ENCODE results near the gene RNF220.

RNF220 gene

DNA sequence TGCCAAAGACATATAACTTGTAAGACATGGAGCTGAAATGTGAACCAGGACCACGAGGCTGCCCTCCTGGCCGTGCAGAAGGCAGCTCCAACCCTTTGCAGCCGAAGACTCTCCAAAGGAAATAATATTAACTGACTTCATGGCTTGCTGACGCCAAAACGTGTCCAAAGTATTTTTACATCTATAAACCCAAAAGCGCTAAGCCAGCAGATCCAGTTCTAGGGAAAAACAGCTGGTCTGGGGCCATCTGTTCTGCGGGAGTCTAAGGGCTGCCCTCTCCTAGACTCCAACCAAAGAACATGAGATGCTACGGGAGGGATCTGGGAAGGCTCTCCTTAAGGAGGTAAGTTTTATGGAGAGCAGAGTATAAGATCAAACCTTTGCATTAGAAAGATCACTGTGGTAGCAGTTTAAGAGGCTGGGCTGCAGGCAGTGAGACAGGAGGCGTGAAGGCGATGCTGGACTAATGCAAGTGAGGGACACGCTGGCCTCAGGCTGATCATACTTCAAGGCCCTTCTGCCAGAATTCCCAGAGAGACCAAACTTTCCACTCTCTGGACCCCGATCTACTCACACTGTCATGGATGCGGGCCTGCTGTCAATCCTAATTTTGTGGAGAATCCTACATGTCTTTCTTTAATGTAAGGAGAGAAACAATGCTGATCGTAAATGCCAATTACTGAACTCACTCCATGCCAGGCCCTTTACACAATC is 268.1 kb downstream of the RNF220 start:
- peak in 1 of 51 donors; percentile 7 for DNase-seq

DNA sequence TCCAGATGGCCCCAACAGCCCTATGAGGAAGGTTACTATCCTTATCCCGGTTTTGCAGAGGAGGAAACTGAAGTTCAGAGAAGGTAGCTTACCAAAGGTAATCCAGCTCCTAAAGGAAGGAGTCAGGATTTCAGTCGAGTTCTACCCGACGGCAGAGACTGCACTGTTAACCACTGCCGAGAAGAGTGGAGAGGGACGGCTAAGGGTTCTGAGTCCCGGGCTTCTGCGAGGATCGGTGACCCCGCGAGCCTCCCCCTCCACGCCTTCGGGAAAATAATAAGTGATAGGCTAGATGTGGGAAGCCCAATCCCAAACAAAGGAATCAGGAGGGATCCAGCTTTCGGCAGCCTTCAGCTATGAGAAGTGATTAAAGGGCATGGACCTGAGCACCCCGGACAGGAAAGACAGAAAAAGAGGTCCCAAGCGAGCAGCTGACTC is 268.6 kb downstream of the RNF220 start:
- no peak for DNase-seq

DNA sequence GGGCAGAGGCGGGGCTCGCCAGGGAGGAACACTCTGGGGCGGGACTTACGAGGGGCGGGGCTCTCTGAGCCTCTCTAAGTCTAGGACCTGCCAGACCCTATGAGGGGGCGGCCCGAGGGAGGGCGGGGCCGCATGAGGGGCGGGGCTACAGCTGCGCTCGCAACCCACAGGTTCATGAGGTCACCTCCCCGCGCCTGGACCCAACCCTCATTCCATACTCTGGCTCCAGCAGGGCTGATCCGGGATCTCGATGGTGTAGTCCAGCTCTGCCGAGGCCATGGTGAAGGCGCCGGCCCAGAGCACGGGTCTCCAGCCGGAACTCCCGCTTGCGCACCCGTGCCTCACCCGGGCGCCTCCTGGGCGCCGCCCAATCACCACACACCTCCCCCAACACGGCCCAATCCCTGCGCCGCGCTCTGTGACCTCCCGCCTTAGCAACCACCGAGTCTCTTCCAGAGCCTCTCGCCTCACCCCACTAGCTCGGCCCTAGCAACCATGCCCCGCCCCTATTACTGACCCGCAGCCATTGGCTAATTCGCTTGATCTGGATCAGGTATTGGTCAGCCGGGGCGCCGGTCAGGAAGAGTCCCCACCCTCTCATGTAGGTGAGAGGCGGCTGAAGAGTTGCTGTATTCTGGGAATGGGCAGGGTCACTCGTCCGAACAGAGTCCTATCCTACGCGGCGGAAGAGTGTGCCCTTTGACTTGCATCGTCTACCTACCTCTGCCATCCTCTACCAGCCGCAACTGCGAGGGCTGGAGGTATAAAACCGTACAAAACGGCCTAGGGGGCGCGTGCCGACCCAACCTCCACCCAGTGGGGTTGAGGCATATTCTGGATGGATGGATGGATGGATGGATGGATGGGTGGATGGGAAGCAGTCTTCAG is 269.3 kb downstream of the RNF220 start, which contains the start of the genes ARMH1 and TMEM53:
Gene ARMH1, plus strand, starts transcription at position 602 of the 888 bp plus-strand sequence. CDS start 14,984 bp downstream, outside the sequence.
Gene TMEM53, minus strand, starts transcription at position 369 of the 888 bp plus-strand sequence. Its CDS starts 90 bp downstream, at position 279.
- peak; percentile 85 to 99 (median 98) for DNase-seq

DNA sequence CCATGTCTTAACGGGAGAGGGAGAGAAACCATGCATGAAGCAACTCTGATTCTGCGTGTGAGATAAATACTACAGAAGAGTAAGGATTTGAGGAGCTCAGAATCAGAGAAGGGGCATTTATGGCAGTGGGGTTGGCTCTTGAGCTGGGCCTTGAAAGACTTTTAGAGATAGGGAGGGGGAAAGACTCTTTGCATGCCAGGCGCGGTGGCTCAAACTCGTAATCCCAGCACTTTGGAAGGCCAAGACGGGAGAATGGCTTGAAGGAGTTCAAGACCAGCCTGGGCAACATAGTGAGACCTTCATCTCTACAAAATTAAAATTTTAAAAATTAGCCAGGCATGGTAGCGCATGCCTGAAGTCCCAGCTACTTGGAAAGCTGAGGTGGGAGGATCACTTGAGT is 270.1 kb downstream of the RNF220 start:
- DNase-seq, result no peak

DNA sequence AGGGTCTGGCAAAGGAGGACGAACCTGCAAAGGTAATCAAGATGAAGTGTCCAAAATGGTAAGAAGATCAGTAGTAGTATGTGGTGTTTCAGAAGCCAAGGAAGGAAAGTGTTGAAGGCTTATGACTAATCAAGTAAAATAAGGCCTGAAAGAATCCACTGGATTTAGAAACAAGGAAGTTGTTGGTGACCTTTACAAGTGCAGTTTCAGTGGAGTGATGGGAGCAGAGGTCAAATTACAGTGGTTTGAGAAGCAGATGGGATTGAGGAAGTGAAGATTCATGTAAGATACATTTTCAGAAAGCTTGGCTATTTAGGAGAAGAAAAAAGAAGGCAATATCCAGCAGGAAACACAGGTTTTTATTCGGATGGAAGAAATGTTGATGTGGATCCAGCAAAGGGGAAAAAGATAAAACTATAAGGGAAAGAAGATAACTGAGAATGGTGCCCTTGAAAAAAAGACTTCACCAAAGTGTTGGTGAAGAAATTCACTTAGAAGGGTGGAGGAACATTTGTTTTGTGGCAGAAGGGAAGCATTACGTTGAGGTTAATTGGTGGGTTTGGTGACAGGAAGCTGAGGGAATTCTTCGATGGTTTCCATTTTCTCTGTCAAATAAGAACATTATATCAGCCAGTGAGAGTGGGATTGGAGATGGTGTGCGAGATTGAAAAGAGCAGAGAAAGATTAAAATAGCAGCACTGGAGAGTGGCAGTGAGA is 271.6 kb downstream of the RNF220 start:
- DNase-seq, result no peak

DNA sequence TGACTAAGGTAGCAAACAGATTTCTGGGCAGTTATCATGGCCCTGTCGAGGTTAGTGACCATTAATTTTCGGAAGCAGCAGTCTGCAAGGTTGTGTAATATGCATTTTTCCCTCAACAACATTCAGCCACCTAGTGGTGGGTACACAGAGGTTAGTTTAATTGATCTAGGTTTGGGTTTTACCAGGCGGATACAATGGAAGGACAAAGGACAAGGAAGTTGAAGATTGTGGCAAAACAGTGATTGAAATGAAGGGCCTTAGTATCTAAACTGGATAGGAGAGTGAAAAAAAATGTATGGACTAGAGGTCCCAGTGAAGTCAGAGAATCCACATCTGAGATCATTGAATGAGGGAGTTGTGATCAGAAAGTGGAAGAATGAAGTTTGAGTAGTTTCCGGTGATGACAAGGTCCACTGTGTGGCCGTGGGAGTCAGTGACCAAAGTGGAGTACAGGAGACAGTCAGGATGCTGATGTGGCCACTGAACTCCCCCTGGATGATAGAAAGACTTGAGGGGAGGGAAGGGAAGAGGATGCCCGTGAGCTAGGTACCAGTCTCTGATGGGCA is 272.2 kb downstream of the RNF220 start:
- DNase-seq, result no peak

DNA sequence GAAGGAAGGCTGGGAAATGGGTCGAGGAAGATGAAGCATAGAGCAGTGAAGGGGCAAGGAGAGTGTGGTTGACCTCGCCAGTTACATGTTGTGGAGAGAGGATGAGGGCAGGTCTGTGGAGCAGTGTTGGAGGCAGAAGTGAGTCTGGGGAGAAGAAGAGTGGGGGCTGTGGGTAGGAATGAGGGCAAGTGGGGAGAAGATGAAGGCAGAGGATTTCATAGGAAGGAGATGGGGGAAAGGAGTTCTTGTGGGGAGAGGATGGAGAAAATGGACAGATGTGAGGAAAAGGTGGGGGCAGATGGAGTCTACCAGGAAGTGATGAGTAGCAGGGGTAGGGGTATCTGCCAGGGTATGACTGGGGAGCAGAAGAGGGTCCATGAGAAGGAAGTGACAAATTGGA is 273.1 kb downstream of the RNF220 start:
- no peak for DNase-seq

DNA sequence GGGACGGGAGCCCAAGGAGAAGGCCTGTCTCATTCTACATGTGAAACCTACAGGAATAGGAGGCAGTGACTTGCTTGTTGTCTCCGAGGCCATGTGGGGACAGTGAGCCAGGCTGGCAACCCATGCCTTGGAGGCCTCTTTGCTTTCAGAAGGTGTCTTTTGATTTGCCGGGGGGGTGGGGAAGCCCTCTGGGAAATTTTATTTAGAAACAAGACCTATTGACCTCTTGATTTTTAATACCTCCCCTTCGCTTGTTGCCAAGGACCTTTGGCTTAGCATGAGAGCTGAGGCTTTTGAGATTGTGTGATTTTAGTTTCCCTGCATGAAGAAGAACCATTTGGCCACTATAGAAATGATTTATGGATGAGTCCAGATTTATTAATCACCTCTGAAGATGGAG is 273.6 kb downstream of the RNF220 start:
- no peak for DNase-seq

DNA sequence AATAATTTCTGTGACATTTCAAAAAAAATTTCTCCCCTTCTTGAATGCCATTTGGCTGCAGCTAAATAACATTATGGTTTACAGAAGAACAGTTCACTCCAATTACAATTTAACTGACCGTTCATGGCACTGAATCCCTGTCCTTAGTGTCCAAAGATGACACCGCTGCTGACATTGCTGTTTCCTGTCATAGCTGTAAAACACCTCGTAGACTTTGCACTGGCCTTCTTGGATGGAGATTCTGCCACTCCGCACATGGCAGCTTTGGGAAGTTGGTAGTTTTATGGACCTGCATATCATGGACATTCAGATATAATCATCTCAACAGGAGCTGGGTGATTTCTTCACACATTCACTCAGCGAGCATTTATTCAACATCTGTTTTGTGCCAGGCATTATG is 274.4 kb downstream of the RNF220 start:
- DNase-seq, result no peak

DNA sequence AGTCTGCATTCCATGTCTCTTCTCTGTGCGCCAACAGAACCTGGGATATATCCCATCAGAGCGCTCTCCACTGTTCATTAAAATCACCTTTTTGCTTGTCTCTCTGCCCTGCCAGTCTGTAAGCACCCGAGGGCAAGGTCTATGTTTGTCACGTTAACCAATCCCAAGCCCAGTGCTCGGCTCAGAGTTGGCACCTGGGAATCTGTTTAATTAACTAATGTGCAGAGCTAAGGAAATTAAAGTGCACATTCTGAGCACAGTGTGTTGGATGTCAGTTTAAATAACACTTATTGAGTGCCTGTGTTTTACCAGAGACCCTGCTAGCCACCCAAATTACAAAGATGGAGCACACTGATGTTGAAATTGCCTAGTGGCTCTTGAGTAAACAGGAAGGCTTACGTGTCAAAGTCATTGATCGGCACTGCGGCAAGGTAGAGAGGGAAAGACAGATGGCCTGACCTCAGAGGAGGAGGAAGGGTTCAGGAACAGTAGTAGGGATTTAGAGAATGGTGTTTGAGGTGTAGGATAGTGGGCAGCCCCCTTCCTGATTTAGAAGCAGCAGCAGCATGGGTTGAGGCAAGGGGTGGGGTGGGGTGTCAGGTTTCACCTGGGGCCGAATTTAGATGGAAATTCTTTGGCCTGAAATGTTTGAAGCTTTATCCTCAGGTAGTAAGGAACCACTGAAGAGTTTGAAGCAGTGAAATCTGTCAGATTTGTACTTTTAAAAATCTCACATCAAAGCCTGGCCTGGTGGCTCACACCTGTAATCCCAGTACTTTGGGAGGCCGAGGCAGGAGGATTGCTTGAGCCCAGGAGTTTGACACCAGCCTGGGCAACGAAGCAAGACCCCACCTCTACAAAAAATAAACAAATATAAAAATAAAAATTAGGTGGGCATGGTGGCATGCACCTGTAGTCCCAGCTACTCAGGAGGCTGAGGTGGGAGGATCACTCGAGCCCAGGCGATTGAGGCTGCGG is 277.1 kb downstream of the RNF220 start:
- DNase-seq, result no peak

DNA sequence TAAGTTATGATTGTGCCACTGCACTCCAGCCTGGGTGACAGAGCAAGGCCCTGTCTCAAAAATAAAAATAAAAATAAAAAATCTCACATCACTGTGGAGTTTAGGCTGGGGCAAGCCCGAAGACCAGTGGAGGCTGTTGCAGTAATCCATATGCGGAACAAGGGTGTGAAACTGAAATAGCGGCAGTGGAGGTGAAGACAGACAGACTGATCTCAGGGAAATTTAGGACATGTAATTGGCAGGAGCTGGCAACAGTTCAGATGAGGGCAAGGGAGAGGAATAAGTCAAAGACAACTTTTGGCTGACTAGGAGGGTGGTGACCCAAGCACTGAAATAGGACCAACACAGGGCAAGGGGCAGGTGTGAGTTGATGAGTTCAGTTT is 277.8 kb downstream of the RNF220 start:
- no peak for DNase-seq

DNA sequence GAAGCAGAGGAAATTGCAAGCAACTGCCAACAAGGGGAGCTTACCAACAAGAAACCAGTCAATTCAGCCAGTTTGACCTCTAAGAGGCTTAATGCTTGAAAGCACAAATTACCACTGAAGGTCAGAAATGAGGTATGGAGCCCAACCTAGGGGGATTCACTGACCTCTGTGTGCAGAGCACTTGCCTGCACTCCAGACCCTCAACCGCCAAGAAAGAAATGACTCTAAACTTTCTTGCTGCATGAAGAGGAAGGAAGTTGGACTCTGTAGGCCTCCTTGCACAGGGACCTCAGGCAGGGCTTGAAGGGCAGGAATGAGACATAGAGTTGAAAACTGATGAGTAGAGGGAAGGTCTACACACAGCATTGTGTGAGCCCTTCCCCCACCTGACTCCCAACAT is 279.5 kb downstream of the RNF220 start:
- DNase-seq, result peak in 1 of 51 donors; percentile 5

DNA sequence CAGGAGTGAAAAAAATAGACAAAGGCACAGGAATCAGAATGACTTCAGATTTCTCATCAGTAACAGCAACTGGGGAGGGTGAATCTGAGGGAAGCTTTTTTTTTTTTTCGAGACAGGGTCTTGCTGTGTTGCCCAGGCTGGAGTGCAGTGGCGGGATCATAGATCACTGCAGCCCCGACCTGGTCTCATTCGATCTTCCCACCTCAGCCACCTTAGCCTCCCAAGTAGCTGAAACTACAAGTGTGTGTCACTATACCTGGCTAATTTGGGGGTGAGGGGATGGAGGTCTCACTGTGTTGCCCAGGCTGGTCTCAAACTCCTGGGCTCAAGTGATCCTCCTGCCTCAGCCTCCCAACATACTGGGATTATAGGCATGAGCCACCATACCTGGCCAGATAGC is 280.2 kb downstream of the RNF220 start:
- no peak for DNase-seq

DNA sequence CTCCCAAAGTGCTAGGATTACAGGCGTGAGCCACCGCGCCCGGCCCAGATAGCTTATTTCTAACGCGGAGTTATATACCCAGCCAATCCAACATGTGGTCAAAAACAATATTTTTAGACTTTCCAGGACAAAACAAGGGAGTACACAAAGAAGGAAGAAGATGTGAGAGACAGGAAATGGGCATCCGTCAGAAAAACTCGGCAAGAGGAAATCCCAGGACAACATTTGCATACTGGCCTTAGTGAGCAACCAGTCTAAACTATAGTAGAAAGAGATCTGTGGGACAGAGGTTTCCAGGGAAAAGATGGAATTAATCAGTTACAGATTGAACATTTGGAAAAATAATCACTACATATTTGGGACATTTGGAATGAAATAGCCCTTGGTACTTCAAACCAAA is 280.8 kb downstream of the RNF220 start:
- no peak for DNase-seq

DNA sequence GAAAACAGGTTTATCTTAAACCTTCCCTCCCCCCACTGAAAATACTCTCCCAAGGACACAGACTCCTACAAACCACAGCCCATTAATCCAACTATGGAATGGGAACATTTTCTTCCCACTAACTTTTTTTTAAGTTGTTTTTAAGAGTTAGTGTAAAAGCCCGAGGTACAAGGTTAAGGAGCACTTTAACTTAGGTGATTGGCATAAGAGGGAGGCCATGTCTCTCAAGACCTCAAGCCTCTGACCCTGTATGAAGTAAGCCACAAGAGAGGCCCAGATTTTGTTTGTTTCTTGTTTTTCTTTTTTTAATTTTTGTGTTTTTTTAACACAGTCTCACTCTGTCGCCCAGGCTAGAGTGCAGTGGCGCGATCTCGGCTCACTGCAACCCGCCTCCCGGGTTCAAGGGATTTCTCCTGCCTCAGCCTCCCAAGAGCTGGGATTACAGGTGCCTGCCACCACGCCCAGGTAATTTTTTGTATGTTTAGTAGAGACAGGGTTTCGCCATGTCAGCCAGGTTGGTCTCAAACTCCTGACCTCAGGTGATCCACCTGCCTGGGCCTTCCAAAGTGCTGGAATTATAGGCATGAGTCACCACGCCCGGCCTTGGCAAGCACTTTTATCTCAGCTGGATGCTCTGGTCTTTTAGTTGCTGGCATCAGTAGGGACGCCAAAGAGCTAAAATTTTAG is 283.8 kb downstream of the RNF220 start:
- DNase-seq, result no peak

DNA sequence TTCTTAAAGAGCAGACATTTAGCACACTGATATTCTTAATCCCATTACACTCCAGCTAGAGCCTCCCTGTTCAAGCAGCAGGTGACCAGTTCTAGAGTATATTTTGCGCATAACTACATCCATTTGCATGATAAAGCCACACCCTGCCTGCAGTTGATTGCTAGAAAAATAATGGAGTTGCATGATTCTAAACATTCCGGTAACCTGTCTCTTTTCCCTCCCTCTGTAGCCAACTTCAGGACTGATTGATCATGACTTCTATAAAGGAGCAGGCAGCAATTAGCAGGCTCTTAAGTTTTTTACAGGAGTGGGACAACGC is 284.4 kb downstream of the RNF220 start:
- no peak for DNase-seq

DNA sequence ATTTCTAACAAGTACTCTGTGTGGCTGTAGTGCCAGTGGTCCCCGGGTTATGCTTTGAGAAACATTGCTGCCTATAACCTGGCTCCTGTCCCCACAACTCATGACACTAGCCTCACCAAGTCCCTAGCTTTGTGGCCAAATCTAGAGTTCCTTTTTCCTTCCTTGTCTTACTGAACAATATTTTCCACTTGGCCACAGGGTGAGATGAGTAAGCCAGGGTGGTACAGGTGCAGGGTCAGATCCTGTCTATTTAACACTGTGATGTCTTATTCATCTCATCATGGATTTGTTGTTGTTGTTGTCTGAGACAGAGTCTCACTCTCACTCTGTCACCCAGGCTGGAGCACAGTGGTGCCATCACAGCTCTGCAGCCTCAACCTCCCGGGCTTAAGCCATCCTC is 288.1 kb downstream of the RNF220 start:
- DNase-seq, result no peak

DNA sequence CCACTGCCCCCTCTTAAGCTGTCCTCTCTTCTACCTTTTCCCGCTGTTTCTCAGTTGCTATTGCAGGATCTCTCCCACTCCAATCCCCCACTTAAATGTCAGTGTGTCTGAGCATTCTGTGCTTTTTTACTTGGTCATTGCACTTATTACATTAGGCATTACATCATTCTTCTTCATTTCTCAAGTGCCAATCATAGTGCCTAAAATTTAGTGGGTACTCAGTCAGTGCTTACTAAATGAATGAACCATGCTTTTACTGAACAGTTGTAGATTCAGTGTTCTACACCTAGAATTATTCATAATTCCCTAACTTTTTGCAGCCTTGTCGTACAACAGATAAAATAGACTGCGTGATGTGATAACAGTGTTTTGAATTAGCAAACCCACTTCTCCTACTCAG is 288.8 kb downstream of the RNF220 start:
- no peak for DNase-seq

DNA sequence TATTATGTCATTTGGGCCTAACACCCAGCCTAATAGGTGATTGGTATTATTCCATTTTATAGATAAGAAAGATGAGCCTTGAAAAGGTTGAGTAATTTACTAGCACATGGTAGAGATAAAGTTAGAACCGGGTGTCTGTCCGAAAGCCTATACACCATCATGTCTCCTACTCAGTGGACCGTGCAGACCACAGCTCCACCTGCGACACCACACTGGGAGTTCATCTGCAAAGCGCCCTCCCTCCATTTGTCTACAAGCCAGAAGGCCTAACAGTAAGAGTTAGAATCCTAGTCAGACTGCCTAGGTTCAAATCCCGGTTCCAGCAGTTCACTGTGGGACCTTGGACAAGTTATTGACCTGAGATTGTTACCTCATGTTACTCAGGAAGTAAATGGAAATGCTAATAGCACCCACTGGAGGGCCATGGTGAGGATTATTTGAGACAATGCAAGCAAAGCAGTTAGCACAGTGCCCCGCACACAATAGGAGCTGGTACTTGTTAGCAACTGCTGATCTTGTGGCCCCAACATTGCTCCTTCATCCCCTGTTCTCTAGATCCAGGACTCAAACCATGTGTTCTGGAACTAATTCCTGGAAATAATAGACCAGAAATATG is 289.9 kb downstream of the RNF220 start:
- no peak for DNase-seq
